HepG2 (cell line): ENCODE measurements around the gene SLA2. TPM values are rescaled to one million over a fixed set of nuclear protein-coding genes. Genes with fewer than 3 reads are reported as not detected.
A peak's percentile ranks its signal among the peaks of the same experiment; 100 is the strongest.

ENCODE experiments used
- DNMT1 ChIP-seq: sonication (generic); formaldehyde crosslinking; IDR thresholded peaks from 2 replicates; pipeline ENCODE4 v1.5.1; 2020; ENCODE audit warnings: mild to moderate bottlenecking, missing genetic modification reagents
- FLYWCH1 ChIP-seq: sonication (generic); formaldehyde crosslinking; IDR thresholded peaks from 2 replicates; pipeline ENCODE4 v1.8.1; 2023; ENCODE audit warnings: mild to moderate bottlenecking, missing genetic modification reagents
- HDAC2 ChIP-seq: sonication (generic); formaldehyde crosslinking; IDR thresholded peaks from 2 replicates; pipeline ENCODE4 v1.4.0; 2020; ENCODE audit warnings: missing genetic modification reagents
- ISX ChIP-seq: sonication (generic); formaldehyde crosslinking; conservative IDR thresholded peaks from 2 replicates; pipeline ENCODE4 v1.5.0; 2020; ENCODE audit warnings: missing genetic modification reagents
- KDM3A ChIP-seq: IDR thresholded peaks from 2 replicates; pipeline ENCODE4 v1.6.1; 2018; ENCODE audit warnings: low read depth, missing compliant biosample characterization
- KLF13 ChIP-seq: sonication (generic); formaldehyde crosslinking; IDR thresholded peaks from 2 replicates; pipeline ENCODE4 v1.4.0; 2020; ENCODE audit warnings: mild to moderate bottlenecking, missing genetic modification reagents
- ZBTB8A ChIP-seq: sonication (generic); formaldehyde crosslinking; IDR thresholded peaks from 2 replicates; pipeline ENCODE4 v1.4.0; 2020; ENCODE audit warnings: mild to moderate bottlenecking, low read depth, missing genetic modification reagents, borderline replicate concordance
- ZNF274 ChIP-seq: sonication (generic); formaldehyde crosslinking; IDR thresholded peaks from 2 replicates; pipeline ENCODE4 v1.5.1; 2020; ENCODE audit warnings: mild to moderate bottlenecking, missing genetic modification reagents
- ZNF451 ChIP-seq: sonication (generic); formaldehyde crosslinking; IDR thresholded peaks from 2 replicates; pipeline ENCODE4 v1.5.0; 2020; ENCODE audit warnings: mild to moderate bottlenecking, missing genetic modification reagents
- ZNF563 ChIP-seq: sonication (generic); formaldehyde crosslinking; IDR thresholded peaks from 2 replicates; pipeline ENCODE4 v1.8.0; 2022; ENCODE audit warnings: mild to moderate bottlenecking, moderate library complexity, missing genetic modification reagents
- ZNF567 ChIP-seq: sonication (generic); formaldehyde crosslinking; IDR thresholded peaks from 2 replicates; pipeline ENCODE4 v1.8.1; 2023; ENCODE audit warnings: mild to moderate bottlenecking, missing genetic modification reagents, borderline replicate concordance
- ZSCAN30 ChIP-seq: sonication (generic); formaldehyde crosslinking; IDR thresholded peaks from 2 replicates; pipeline ENCODE4 v1.5.0; 2020; ENCODE audit warnings: mild to moderate bottlenecking, missing genetic modification reagents
- polyA plus RNA-seq, 8 experiments: library from polyadenylated mRNA; depleted of rRNA in 3 of 8; stranded (reverse) in 7 of 8; unstranded in 1 of 8; fragments of >200 nt; fragmentation: Illumina TruSeq in 4 of 8; extraction: Trizol in 4 of 8; gene quantifications; 2 replicates each; pipeline versions ENCODE4 v1.2.1 to v1.2.3, GENCODE V29; 2011 to 2016; ENCODE audit warnings: low read depth in 4 of 8, missing spikeins in 1 of 8, mixed read lengths in 1 of 8; ENCODE audit not compliant: insufficient read depth in 1 of 8
- total RNA-seq, 5 experiments: library from RNA; depleted of rRNA; stranded (reverse); fragments of >200 nt; fragmentation: Illumina TruSeq; extraction: Trizol; gene quantifications; 2 replicates each; pipeline ENCODE4 v1.2.3, GENCODE V29; 2016; ENCODE audit warnings: low read depth in 1 of 5
- TF ChIP-seq, protein P1 (sequence below): IDR thresholded peaks from 2 replicates; pipeline ENCODE4 v1.6.1; 2016; ENCODE audit warnings: missing compliant biosample characterization, missing genetic modification reagents, borderline replicate concordance
- TF ChIP-seq, protein P2 (sequence below): sonication (generic); formaldehyde crosslinking; IDR thresholded peaks from 2 replicates; pipeline ENCODE4 v1.4.0; 2020; ENCODE audit warnings: missing genetic modification reagents, borderline replicate concordance
- TF ChIP-seq, protein P3 (sequence below): sonication (generic); formaldehyde crosslinking; IDR thresholded peaks from 2 replicates; pipeline ENCODE4 v1.5.0; 2020; ENCODE audit warnings: mild to moderate bottlenecking, missing genetic modification reagents
- TF ChIP-seq, protein P4 (sequence below): sonication (generic); formaldehyde crosslinking; IDR thresholded peaks from 2 replicates; pipeline ENCODE4 v1.9.0; 2022; ENCODE audit warnings: missing genetic modification reagents, mild to moderate bottlenecking, borderline replicate concordance
- TF ChIP-seq, protein P5 (sequence below): sonication (generic); formaldehyde crosslinking; IDR thresholded peaks from 2 replicates; pipeline ENCODE4 v1.8.0; 2022; ENCODE audit warnings: mild to moderate bottlenecking, missing genetic modification reagents, borderline replicate concordance

Gene SLA2
- total and polyA plus RNA-seq, 2 of the 13 experiments (the other 11 are each of a cell fraction or from before 2014, with no cell fraction given) = 1.6 to 3.6 TPM

DNA sequence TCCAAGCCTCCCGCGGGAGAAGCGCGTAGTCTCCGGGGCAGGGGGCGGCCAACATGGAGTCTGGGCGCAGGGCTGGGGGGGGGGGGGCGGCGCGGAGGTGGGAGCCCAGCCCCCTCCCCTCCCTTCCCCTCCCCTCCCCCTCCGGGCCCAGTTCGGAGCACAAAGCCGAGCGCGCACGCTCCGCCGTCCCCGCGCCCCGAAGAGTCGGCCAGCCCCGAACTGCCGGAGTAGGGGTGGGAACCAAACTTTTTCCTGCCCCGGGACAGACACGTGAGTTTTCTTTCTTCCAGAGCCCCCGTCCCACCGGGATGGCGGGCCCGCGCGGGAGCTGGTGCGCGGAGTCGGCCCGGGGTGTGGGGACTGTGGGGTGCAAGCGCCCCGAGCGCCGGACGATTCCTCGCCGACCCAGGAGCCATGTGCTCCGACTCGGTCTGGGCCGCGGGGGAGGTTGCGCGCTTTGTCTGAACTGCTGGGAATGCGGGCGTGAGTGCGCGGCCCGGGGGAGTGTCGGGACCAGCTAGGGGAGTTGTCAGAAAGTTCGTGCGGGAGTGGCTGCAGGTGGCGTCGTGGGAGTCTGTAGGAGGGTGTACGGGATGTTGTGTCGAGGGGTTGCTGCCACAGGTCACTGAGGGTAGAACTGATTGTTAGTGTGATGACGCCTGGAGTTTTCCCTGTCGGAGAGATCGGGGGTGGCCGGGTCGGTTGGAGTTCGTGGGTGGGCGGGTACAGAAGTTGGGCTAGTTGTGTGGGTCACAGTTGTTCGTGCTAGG lies 71.4 kb downstream of the SLA2 start (continued):
- TF ChIP-seq, protein P1, sequence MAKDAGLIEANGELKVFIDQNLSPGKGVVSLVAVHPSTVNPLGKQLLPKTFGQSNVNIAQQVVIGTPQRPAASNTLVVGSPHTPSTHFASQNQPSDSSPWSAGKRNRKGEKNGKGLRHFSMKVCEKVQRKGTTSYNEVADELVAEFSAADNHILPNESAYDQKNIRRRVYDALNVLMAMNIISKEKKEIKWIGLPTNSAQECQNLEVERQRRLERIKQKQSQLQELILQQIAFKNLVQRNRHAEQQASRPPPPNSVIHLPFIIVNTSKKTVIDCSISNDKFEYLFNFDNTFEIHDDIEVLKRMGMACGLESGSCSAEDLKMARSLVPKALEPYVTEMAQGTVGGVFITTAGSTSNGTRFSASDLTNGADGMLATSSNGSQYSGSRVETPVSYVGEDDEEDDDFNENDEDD (CRISPR knock-in tag) = peak; percentile 87
- TF ChIP-seq ZNF451 = no peak; the same call in 1 of the 2 replicates
- TF ChIP-seq, protein P2, sequence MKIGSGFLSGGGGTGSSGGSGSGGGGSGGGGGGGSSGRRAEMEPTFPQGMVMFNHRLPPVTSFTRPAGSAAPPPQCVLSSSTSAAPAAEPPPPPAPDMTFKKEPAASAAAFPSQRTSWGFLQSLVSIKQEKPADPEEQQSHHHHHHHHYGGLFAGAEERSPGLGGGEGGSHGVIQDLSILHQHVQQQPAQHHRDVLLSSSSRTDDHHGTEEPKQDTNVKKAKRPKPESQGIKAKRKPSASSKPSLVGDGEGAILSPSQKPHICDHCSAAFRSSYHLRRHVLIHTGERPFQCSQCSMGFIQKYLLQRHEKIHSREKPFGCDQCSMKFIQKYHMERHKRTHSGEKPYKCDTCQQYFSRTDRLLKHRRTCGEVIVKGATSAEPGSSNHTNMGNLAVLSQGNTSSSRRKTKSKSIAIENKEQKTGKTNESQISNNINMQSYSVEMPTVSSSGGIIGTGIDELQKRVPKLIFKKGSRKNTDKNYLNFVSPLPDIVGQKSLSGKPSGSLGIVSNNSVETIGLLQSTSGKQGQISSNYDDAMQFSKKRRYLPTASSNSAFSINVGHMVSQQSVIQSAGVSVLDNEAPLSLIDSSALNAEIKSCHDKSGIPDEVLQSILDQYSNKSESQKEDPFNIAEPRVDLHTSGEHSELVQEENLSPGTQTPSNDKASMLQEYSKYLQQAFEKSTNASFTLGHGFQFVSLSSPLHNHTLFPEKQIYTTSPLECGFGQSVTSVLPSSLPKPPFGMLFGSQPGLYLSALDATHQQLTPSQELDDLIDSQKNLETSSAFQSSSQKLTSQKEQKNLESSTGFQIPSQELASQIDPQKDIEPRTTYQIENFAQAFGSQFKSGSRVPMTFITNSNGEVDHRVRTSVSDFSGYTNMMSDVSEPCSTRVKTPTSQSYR (CRISPR knock-in tag) = peak; percentile 71
- TF ChIP-seq ISX = no peak; the same call in 1 of the 2 replicates
- TF ChIP-seq, protein P3, sequence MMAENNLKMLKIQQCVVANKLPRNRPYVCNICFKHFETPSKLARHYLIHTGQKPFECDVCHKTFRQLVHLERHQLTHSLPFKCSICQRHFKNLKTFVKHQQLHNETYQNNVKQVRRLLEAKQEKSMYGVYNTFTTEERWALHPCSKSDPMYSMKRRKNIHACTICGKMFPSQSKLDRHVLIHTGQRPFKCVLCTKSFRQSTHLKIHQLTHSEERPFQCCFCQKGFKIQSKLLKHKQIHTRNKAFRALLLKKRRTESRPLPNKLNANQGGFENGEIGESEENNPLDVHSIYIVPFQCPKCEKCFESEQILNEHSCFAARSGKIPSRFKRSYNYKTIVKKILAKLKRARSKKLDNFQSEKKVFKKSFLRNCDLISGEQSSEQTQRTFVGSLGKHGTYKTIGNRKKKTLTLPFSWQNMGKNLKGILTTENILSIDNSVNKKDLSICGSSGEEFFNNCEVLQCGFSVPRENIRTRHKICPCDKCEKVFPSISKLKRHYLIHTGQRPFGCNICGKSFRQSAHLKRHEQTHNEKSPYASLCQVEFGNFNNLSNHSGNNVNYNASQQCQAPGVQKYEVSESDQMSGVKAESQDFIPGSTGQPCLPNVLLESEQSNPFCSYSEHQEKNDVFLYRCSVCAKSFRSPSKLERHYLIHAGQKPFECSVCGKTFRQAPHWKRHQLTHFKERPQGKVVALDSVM (CRISPR knock-in tag) = no peak; the same call in 1 of the 2 replicates
- TF ChIP-seq ZNF563 (CRISPR knock-in tag) = no peak
- peak; percentile 79; the same call in 1 of the 2 replicates for TF ChIP-seq FLYWCH1 (CRISPR knock-in tag)
- no peak for TF ChIP-seq ZSCAN30 (CRISPR knock-in tag)
- TF ChIP-seq, protein P4, sequence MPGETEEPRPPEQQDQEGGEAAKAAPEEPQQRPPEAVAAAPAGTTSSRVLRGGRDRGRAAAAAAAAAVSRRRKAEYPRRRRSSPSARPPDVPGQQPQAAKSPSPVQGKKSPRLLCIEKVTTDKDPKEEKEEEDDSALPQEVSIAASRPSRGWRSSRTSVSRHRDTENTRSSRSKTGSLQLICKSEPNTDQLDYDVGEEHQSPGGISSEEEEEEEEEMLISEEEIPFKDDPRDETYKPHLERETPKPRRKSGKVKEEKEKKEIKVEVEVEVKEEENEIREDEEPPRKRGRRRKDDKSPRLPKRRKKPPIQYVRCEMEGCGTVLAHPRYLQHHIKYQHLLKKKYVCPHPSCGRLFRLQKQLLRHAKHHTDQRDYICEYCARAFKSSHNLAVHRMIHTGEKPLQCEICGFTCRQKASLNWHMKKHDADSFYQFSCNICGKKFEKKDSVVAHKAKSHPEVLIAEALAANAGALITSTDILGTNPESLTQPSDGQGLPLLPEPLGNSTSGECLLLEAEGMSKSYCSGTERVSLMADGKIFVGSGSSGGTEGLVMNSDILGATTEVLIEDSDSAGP (CRISPR knock-in tag) = peak; percentile 51
- TF ChIP-seq HDAC2 (CRISPR knock-in tag) = 0 out of 2 replicates have a peak, but pooled peaks have one; percentile 42
- no peak for TF ChIP-seq ZBTB8A (CRISPR knock-in tag)
- TF ChIP-seq ZNF274 = peak; percentile 87; the same call in 1 of the 2 replicates
- peak; percentile 16; the same call in 1 of the 2 replicates for TF ChIP-seq DNMT1 (CRISPR knock-in tag)
- peak; percentile 65; the same call in 1 of the 2 replicates for TF ChIP-seq KDM3A (CRISPR knock-in tag)
- TF ChIP-seq KLF13 = peak; percentile 49; the same call in 1 of the 2 replicates
- TF ChIP-seq, protein P5, sequence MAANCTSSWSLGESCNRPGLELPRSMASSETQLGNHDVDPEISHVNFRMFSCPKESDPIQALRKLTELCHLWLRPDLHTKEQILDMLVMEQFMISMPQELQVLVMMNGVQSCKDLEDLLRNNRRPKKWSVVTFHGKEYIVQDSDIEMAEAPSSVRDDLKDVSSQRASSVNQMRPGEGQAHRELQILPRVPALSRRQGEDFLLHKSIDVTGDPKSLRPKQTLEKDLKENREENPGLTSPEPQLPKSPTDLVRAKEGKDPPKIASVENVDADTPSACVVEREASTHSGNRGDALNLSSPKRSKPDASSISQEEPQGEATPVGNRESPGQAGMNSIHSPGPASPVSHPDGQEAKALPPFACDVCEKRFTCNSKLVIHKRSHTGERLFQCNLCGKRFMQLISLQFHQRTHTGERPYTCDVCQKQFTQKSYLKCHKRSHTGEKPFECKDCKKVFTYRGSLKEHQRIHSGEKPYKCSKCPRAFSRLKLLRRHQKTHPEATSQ = no peak
- TF ChIP-seq ZNF567 = no peak; the same call in 1 of the 2 replicates
